Cerebellar nuclear complex (tissue), 1 donor: ENCODE results near the gene METTL16.
A peak's percentile ranks its signal among the peaks of the same experiment; 100 is the strongest.
"Not testable (repeated sequence)": the region's sequence is repeated elsewhere in the genome, so short reads cannot be mapped to it uniquely, and the experiment has no call there.

Experiments
- DNase-seq, 2 experiments: peaks; one replicate each; lab custom pipeline; 2025; lab: John Stamatoyannopoulos, UW

Gene METTL16, protein sequence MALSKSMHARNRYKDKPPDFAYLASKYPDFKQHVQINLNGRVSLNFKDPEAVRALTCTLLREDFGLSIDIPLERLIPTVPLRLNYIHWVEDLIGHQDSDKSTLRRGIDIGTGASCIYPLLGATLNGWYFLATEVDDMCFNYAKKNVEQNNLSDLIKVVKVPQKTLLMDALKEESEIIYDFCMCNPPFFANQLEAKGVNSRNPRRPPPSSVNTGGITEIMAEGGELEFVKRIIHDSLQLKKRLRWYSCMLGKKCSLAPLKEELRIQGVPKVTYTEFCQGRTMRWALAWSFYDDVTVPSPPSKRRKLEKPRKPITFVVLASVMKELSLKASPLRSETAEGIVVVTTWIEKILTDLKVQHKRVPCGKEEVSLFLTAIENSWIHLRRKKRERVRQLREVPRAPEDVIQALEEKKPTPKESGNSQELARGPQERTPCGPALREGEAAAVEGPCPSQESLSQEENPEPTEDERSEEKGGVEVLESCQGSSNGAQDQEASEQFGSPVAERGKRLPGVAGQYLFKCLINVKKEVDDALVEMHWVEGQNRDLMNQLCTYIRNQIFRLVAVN

DNA sequence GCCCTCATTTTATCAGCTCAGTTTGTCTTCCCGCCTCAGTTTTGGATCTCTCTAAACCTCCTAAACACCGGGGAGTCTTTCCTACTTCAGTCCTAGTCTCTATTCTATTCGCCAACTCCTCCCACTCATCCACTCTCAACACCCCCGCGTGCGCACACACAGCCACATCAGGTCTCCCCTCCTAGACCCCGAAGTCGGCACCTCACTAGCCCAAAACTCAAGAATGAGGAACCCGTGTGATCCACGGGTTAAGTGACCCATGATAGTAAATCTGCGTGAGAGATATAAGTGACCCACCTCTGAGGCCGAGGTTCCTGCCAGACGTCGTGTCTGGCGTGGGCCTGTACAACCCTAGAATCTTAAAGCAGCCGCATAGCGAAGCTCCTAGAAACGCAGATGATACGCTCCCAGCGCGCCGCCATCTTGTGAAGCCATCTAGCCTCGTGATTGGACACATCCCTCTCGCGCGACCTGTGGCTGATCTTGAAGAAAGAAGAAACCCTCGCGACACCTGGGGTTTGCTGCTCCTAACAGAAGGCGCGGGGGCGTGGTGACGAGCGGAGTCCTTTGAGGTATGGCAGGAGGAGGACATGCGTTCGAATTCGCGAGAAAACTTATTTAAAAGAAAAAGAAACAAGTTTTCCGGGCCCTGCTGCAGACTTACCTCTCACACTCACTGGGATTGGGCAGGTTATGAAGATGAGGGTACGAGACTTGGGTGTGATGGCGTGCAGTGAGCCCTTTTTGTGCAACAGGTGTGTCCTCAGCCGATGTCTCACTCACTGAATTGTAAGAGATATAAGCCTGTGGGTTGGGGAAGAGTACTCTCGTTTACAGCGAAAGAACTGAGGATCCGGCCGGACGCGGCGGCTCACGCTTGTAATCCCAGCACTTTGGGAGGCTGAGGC, at the start of gene METTL16:
Gene METTL16 (minus strand): TSS at position 427 of the 908 bp plus-strand sequence. CDS start 9,557 bp downstream, outside the sequence.
- DNase-seq: peak; percentile 80 to 90

DNA sequence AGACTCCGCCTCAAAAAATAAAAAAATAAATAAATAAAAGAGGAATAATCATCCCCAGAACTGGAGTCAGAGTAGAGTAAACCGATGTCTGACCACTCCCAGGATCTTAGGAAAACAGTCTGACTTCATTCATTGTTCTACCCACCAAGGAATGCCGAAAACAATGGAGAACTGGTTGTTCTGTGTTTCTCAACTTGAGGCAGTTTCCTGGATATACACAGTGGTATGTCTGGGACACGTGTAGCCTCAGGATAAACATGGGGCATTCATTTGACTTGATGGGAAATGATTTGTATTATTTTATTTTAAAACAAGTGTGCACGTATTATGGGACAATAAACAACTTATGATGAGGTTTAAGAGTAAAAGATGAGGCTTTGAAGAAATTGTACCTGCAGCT, 49.0 kb upstream of the METTL16 start:
- no peak for DNase-seq

DNA sequence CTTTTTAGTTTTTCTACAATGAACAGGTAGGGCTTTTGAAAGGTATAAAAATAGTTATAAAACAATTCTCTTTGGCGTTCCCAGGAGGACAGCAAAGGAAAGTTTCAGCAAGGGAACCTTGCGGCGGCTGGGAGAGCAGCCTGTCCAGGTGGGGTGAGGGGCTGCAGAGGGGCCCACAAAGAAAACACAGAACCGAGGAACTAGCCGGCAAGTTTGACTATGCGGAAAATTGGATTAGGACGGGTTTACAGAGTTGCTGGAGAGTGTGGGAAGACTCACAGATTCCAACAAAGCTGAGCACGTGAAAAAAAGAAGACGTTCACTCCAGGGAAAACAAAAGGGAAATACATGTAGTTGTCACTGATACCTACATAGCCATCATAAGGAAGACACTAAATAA, 40.2 kb upstream of the METTL16 start:
- DNase-seq: no peak

DNA sequence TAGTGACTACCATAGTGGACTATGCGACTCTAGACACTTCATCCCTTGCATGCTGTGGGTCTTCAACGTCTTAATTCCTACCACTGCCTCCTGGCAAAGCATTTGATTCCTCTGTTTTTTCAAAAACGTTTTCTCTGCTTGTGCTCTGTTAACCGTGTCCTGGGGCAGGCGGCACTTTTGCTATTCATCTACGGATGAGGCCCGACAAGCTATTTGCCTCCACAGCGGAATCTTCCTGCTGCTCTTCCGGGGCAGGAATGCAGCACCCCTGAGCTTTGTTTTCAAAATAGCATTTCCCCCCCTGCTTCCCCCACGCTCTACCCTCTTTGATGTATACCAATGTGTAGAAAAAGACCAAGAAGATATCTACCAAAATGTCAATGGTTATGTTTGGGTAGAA, 39.8 kb upstream of the METTL16 start:
- no peak for DNase-seq

DNA sequence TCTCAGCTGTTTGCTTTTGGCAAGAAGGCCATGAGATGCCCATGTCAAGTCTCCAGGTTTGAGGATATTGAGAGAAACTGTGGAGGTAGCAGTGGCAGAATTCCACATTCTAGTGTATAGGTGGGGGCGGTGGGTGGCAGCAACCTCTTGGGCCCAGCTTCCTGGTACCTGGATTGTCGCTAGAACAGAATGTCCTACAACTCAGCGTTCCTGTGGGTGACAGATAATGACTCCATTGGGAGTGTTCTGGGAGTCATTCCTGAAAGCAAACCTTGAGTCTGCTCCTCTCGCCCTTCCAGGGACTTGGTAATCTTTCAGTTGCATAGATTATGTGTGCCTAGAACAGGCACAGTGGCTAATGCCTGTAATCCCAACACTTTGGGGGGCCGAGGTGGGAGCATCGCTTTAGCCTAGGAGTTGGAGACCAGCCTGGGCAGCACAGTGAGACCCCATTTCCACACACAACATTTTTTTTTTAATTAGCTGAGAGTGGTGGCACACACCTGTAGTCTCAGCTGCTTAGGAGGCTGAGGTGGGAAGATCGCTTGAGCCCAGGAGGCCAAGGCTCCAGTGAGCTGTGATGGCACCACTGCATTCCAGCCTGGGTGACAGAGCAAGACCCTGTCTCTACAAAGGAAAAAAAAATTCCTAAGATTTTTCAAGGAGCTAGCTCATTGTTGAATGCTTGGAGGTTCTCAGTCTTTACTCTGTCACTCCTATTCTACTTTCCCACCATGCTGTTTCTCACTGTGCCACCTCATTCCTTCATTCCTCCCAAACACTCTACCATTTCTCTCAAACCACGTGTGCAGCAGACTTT, 37.9 kb upstream of the METTL16 start:
- DNase-seq: no peak

DNA sequence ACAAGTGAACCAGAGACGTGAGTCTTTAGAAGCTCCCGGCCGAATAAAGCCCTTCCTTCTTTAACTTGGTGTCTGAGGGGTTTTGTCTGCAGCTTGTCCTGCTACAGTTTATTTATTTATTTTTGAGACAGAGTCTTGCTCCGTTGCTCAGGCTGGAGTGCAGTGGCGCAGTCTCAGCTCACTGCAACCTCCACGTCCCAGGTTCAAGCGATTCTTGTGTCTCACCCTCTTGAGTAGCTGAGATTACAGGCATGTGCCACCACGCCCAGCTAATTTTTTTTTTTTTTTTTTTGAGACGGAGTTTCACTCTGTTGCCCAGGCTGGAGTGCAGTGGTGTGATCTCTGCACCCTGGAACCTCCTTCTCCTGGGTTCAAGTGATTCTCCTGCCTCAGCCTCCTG, 36.3 kb upstream of the METTL16 start:
- DNase-seq: not testable (repeated sequence)

DNA sequence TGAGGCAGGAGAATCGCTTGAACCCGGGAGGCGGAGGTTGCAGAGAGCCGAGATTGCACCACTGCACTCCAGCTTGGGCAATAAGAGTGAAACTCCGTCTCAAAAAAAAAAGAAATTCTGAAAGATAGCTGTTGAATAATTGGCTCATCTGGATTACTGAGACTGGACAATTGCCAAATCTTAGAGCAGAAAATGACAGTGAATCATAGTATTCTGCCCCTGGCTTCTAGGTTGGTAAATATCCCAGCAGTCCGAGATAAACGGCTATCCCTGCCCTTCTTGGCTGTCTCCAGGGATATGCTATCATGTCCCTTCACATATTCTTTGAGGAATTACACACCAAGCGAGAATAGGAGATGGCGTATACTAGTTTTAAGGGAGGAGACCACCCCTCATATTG, 35.5 kb upstream of the METTL16 start:
- no peak for DNase-seq

DNA sequence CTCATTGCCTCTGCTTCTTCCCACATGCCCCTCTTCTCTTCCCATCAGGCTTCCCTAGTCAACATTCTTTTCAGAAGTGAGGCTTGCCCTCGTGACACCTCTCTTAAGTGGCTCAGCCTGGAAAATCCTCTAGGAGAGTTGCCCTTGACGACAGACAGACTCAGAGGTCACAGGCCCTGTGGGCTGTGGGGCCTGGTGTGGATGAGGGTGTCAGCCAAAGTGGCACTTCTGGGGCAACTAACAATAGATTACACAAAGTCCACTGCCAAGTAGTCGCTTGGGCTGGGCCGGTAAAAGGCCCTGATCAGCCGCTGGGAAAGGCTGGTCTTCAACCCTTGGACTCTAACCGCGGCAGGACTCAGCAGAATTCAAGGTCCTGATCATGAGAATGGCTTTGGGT, 33.7 kb upstream of the METTL16 start:
- DNase-seq: no peak

DNA sequence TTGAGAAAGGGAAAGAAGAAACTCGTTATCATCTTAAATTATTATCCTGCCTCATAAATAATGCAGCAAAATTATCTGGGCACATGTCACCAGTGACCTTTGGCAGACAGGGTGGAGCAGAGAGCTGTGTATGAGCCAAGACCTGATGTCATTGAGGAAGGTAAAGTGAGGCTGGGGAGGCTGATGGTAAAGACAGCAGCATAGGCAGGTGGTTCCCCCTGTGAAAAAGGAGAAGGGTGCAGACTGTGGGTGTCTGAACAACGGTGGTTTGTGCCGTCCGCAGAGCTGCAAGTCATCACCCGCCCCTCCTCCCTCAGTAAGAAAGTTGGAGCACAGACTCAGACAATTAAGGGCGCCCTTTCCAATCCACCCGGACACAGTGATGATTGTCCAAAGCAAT, 30.8 kb upstream of the METTL16 start:
- no peak for DNase-seq

DNA sequence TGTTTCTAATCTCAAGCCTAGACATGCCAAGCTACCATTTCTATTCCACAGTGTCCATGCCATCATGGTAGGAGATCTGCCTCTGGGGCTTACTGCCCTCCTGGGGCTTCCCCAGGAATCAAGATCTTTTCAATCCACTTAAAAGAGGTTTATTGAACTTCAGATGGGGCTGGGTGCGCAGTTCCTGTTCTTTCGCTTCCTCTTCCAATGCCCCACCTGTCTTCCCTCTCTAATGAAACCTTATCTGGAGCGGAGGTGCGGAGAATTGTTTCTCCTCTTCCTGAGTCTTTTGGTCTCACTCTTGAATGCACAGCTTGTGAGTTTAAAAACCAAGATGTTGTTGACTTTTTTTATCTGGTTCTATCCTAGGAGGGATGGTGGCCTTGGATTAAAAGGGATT, 30.4 kb upstream of the METTL16 start:
- no peak for DNase-seq

DNA sequence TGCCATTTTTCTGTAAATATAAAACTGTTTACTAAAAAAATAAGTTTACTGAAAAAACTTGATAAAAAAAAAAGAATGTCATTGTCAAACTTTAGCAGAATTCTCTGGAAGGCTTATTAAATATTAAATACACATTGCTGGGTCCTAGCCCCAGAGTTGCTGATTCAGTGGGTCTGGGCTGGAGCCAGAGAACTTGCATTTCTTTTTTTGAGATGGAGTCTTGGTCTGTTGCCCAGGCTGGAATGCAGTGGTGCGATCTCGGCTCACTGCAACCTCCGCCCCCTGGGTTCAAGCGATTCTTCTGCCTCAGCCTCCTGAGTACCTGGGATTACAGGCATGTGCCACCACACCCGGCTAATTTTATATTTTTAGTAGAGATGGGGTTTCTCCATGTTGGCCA, 25.9 kb upstream of the METTL16 start:
- DNase-seq: not testable (repeated sequence)

DNA sequence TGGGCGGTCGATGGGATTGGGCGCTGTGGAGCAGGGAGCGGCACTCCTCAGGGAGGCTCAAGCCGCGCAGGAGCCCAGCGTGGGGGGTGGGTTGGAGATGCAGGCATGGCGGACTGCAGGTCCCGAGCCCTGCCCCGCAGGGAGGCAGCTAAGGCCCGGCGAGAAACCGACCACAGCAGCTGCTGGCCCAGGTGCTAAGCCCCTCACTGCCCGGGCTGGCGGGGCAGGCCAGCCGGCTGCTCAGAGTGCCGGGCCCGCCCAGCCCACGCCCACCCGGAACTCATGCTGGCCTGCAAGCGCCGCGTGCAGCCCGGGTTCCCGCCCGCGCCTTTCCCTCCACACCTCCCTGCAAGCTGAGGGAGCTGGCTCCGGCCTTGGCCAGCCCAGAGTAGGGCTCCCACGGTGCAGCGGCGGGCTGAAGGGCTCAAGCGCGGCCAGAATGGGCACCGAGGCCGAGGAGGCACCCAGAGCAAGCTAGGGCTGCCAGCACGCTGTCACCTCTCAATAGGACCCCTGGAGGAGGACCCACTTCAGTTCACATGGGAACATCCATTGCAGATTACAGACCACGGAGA, 20.5 kb upstream of the METTL16 start:
- no peak for DNase-seq

DNA sequence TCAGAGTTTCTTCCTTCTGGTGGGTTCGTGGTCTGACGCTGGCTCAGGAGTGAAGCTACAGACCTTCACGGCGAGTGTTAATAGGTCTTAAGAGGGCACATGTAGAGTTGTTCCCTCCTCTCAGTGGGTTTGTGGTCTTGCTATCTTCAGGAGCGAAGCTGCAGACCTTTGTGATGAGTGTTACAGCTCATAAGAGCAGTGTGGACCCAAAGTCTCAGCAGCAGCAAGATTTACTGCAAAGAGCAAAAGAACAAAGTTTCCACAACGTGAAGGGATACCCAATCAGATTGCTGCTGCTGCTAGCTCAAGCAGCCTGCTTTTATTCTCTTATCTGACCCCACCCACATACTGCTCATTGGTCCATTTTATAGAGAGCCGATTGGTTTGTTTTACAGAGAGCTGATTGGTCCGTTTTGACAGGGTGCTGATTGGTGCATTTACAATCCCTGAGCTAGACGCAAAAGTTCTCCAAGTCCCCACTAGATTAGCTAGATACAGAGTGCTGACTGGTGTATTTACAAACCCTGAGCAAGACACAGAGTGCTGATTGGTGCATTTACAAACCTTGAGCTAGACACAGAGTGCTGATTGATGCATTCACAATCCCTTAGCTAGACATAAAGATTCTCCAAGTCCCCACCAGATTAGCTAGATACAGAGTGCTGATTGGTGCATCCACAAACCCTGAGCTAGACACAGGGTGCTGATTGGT, 19.7 kb upstream of the METTL16 start:
- DNase-seq: not testable (repeated sequence)

DNA sequence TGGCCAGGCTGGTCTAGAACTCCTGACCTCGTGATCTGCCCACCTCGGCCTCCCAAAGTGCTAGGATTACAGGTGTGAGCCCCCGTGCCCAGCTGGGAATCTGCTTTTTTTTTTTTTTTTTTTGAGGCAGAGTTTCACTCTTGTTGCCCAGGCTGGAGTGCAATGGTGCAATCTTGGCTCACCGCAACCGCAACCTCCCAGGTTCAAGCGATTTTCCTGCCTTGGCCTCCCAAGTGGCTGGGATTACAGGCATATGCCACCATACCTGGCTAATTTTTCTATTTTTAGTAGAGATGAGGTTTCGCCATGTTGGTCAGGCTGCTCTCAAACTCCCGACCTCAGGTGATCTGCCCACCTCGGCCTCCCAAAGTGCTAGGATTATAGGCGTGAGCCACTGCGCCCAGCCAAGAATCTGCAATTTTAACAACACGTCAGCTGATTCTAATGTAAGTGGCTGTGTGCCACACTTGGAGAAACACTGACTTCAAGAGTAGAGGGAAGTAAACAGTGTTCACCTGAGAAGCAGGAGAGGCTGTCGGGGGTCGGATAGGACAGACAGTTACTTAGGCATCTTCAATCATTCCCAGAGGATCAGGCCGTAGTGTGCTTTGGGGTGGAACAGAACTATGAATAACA, 10.2 kb upstream of the METTL16 start:
- DNase-seq: not testable (repeated sequence)

DNA sequence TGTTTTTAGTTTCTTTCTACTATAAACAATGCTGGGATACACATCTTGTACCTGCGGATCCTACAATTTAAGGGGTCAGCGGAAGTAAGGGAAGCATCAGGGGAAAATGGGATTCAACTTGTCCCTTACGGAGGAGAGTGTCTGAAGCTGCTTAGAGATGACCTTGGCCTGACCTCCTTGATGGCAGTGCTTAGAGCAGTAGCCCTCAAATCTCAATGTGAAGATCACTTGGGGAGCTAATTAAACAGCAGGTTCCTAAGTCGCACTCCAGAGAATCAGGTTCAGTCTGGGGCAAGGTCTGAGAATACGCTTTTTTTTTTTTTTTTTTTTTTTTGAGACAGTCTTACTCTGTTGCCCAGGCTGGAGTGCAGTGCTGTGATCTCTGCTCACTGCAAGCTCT, 9.6 kb upstream of the METTL16 start:
- DNase-seq: no peak

DNA sequence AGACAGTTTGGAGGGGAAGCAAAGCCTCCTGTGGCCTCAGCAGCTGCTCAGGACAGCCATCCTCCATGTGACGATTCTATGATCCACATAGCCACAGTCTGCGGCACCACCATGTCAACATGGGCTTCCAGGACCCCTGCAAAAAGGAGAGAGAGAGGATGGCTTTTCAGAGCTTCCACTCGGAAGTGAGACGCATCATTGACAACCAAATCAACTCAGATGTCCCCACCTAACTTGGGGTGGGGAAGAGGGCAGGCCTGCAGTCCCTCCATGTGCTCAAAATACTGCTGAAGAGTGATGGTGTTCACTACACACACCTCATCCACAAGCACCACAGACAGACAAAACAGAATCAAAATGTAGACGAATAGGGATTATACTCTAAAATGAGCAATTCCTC, 5.9 kb upstream of the METTL16 start:
- DNase-seq: no peak

DNA sequence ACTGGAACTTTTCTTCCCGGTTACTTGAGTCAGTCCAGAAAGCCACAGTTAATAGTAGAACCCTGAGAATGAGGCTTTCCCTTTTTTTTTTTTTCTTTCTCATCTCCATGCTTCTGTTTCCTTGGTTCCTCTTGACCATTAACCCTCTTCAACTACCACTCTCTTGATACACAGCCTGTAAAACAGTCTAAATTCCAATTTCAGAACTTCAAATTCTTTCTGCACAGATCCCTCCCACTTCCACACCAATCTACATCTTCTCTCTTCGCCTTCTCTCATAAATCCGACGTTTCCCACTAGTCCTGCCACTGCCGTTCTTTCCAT, 588 bp downstream of the METTL16 start:
- DNase-seq: no peak

DNA sequence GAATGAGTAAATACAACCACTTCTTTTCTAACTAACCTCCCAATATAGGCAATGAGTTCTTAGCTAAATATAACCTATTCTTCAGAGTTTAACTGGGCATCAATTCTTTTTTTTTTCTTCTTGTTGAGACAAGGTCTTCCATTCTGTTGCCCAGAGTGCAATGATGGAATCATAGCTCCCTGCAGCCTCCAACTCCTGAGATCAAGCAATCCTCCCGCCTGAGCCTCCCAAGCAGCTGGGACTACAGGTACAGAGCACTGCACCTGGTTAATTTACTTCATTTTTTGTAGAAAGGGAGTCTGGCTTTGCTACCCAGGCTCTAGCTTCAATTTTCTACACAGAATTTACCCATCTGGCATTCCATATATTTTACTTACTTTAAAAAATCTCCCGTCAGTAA, 1.1 kb downstream of the METTL16 start:
- DNase-seq: no peak

DNA sequence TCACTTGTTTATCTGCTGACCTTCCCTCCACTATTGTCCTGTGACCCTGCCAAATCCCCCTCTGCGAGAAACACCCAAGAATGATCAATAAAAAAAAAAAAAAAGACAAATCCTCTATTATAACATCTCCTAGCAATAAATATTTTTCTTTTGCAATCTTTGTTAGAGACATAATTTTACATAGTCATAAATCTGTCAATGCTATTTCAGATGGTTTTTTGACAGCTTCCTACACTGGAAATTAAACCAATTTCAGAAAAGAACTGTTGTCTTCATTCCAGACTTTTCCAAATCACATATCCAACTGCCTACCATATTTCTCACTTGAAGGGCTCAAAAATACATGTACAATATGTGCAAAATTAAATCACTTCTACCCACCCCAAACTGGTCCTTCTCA, 3.7 kb downstream of the METTL16 start:
- DNase-seq: no peak

DNA sequence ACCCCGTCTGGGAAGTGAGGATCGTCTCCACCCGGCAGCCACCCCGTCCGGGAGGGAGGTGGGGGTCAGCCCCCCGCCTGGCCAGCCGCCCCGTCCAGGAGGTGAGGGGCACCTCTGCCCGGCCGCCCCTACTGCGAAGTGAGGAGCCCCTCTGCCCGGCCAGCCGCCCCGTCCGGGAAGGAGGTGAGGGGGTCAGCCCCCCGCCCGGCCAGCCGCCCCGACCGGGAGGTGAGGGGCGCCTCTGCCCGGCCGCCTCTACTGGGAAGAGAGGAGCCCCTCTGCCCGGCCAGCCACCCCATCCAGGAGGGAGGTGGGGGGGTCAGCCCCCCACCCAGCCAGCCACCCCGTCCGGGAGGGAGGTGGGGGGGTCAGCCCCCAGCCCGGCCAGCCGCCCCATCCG, 4.7 kb downstream of the METTL16 start:
- DNase-seq: not testable (repeated sequence)
